HCT116 (cell line): ENCODE measurements around the gene ZDHHC19. TPM values are rescaled to one million over a fixed set of nuclear protein-coding genes. Genes with fewer than 3 reads are reported as not detected.

Experiments used
- ATAC-seq: fragments of 200-7000 bp; cut with Tn5 transposase; 2 replicates; pipeline ENCODE4 v1.9.1; 2020; ENCODE audit warnings: mild to moderate bottlenecking, moderate library complexity
- BruUV-seq: library from RNA; stranded (reverse); fragments of 400-500 nt; replicated peaks from 2 replicates; lab custom pipeline; 2021; lab: Mats Ljungman, UMichigan
- CTCF ChIA-PET: fragments of 300-600 bp; sonication (Branson Sonifier 250); formaldehyde crosslinking; loops from one replicate; lab custom pipeline; 2021; ENCODE audit warnings: antibody characterized with exemption; lab: Charles Lee
- POLR2A ChIA-PET: fragments of 300-600, 350-600 bp; sonication (Branson Sonifier 250); formaldehyde crosslinking; loops from one replicate; lab custom pipeline; 2021; ENCODE audit warnings: antibody characterized with exemption; lab: Charles Lee
- RAD21 ChIA-PET, 2 experiments: fragments of 300-600 bp; sonication (Branson Sonifier 250); formaldehyde crosslinking; loops; one replicate each; lab custom pipeline; 2023; ENCODE audit warnings: low total read pairs in 2 of 2; ENCODE audit not compliant: uncharacterized antibody in 2 of 2, unreplicated experiment in 2 of 2, low non-redundant PET in 1 of 2; lab: Charles Lee
- DNase-seq: peaks from one replicate; pipeline ENCODE4 v3.0.0-alpha.2; 2010; ENCODE audit warnings: low read depth, low spot score
- H2AFZ ChIP-seq: fragments of 200-600 bp; shearing (Covaris generic), sonication (generic); 2 replicates; pipeline ENCODE4 v1.6.1; 2017; ENCODE audit warnings: low read depth, mixed run types, mixed read lengths, antibody characterized with exemption, low read length; ENCODE audit not compliant: poor library complexity, severe bottlenecking
- H3K27ac ChIP-seq: 2 replicates; pipeline ENCODE4 v1.5.1; 2012; ENCODE audit warnings: low read depth, low read length
- H3K27me3 ChIP-seq: fragments of 200-600 bp; sonication (generic); 2 replicates; pipeline ENCODE4 v1.6.1; 2016; ENCODE audit warnings: mixed run types, low read length, mixed read lengths; ENCODE audit not compliant: insufficient read depth
- H3K36me3 ChIP-seq, 2 experiments: fragments of 200-500 bp in 1 of 2; fragments of 200-600 bp in 1 of 2; sonication (Bioruptor generic) in 1 of 2; sonication (generic) in 1 of 2; 2 replicates each; pipeline versions ENCODE4 v1.5.1 to v1.6.1; 2014 to 2016; ENCODE audit warnings: low read length in 2 of 2, inconsistent platforms in 1 of 2, mixed read lengths in 1 of 2, mixed run types in 1 of 2; ENCODE audit not compliant: insufficient read depth in 2 of 2, control insufficient read depth in 1 of 2
- H3K4me1 ChIP-seq, 2 experiments: fragments of 200-600 bp in 1 of 2; sonication (generic) in 1 of 2; 2 replicates each; pipeline versions ENCODE4 v1.5.1 to v1.6.1; 2012 to 2017; ENCODE audit warnings: low read length in 2 of 2, inconsistent platforms in 1 of 2, mild to moderate bottlenecking in 1 of 2, mixed read lengths in 1 of 2, mixed run types in 1 of 2, moderate library complexity in 1 of 2; ENCODE audit not compliant: insufficient read depth in 2 of 2, control insufficient read depth in 1 of 2
- H3K4me2 ChIP-seq: fragments of 200-600 bp; sonication (generic); 2 replicates; pipeline ENCODE4 v1.6.1; 2017; ENCODE audit warnings: mixed run types, low read length, mixed read lengths
- H3K4me3 ChIP-seq, 2 experiments: fragments of 200-600 bp in 1 of 2; sonication (generic) in 1 of 2; replicated peaks in 1 of 2; 2 replicates each; pipeline ENCODE4 v1.5.1; 2011 to 2016; ENCODE audit warnings: low read length in 2 of 2, control low read depth in 1 of 2, low read depth in 1 of 2, mild to moderate bottlenecking in 1 of 2, mixed read lengths in 1 of 2, mixed run types in 1 of 2
- H3K79me2 ChIP-seq: fragments of 200-600 bp; sonication (generic); 2 replicates; pipeline ENCODE4 v1.6.1; 2017; ENCODE audit warnings: mild to moderate bottlenecking, mixed run types, low read length, moderate library complexity, mixed read lengths; ENCODE audit not compliant: insufficient read depth
- H3K9ac ChIP-seq: fragments of 200-600 bp; sonication (generic); 2 replicates; pipeline ENCODE4 v1.6.1; 2016; ENCODE audit warnings: low read length, mixed read lengths
- H3K9me2 ChIP-seq: fragments of 200-600 bp; sonication (generic), shearing (Covaris generic); 2 replicates; pipeline ENCODE4 v1.6.1; 2017; ENCODE audit warnings: mixed run types, mild to moderate bottlenecking, moderate library complexity; ENCODE audit not compliant: insufficient read depth
- H3K9me3 ChIP-seq, 2 experiments: fragments of 200-500 bp in 1 of 2; fragments of 200-600 bp in 1 of 2; sonication (Bioruptor generic) in 1 of 2; sonication (generic) in 1 of 2; 2 replicates each; pipeline ENCODE4 v1.6.1; 2014 to 2017; ENCODE audit warnings: low read length in 2 of 2, mixed read lengths in 2 of 2, inconsistent platforms in 1 of 2, low read depth in 1 of 2, mild to moderate bottlenecking in 1 of 2, mixed run types in 1 of 2, moderate library complexity in 1 of 2; ENCODE audit not compliant: control insufficient read depth in 1 of 2, insufficient read depth in 1 of 2
- H4K20me1 ChIP-seq: fragments of 200-600 bp; sonication (generic), shearing (Covaris generic); 2 replicates; pipeline ENCODE4 v1.6.1; 2017; ENCODE audit warnings: mixed run types, mild to moderate bottlenecking, moderate library complexity; ENCODE audit not compliant: insufficient read depth
- ATF3 ChIP-seq: IDR thresholded peaks from 2 replicates; pipeline ENCODE4 v1.6.1; 2012
- CEBPB ChIP-seq: IDR thresholded peaks from 2 replicates; pipeline ENCODE4 v1.6.1; 2012; ENCODE audit warnings: low read depth
- CTCF ChIP-seq, 3 experiments: fragments of 200-600 bp in 1 of 3; sonication (generic) in 1 of 3; IDR thresholded peaks in 2 of 3; conservative IDR thresholded peaks in 1 of 3; 2 replicates each; pipeline ENCODE4 v1.5.1; 2012 to 2017; ENCODE audit warnings: low read depth in 2 of 3, low read length in 2 of 3, antibody characterized with exemption in 1 of 3, borderline replicate concordance in 1 of 3, control low read depth in 1 of 3, mild to moderate bottlenecking in 1 of 3, mixed read lengths in 1 of 3, mixed run types in 1 of 3, moderate library complexity in 1 of 3; ENCODE audit not compliant: insufficient read depth in 1 of 3
- EGR1 ChIP-seq: IDR thresholded peaks from 2 replicates; pipeline ENCODE4 v1.6.1; 2012; ENCODE audit warnings: low read depth
- ELF1 ChIP-seq: IDR thresholded peaks from 2 replicates; pipeline ENCODE4 v1.6.1; 2012; ENCODE audit warnings: low read depth, borderline replicate concordance
- FOSL1 ChIP-seq: IDR thresholded peaks from 2 replicates; pipeline ENCODE4 v1.6.1; 2012; ENCODE audit warnings: low read depth
- JUND ChIP-seq: IDR thresholded peaks from 2 replicates; pipeline ENCODE4 v1.6.1; 2012
- MAX ChIP-seq: IDR thresholded peaks from 2 replicates; pipeline ENCODE4 v1.6.1; 2012
- POLR2A ChIP-seq: IDR thresholded peaks from 2 replicates; pipeline ENCODE4 v1.7.0; 2011; ENCODE audit warnings: borderline replicate concordance; ENCODE audit not compliant: insufficient read depth, insufficient read length; ENCODE audit errors: extremely low read depth
- POLR2AphosphoS5 ChIP-seq: IDR thresholded peaks from 2 replicates; pipeline ENCODE4 v1.6.1; 2011; ENCODE audit warnings: mild to moderate bottlenecking, low read depth, low read length, moderate library complexity
- RAD21 ChIP-seq: IDR thresholded peaks from 2 replicates; pipeline ENCODE4 v1.6.1; 2012; ENCODE audit warnings: low read depth, mild to moderate bottlenecking
- REST ChIP-seq: IDR thresholded peaks from 2 replicates; pipeline ENCODE4 v1.6.1; 2012; ENCODE audit warnings: low read depth
- SIN3A ChIP-seq: IDR thresholded peaks from 2 replicates; pipeline ENCODE4 v1.6.1; 2012; ENCODE audit warnings: low read depth
- SRF ChIP-seq: IDR thresholded peaks from 2 replicates; pipeline ENCODE4 v1.6.1; 2012; ENCODE audit warnings: low read depth
- TCF7L2 ChIP-seq: IDR thresholded peaks from 2 replicates; pipeline ENCODE4 v1.7.0; 2011; ENCODE audit warnings: borderline replicate concordance, inconsistent platforms; ENCODE audit not compliant: insufficient read depth, insufficient read length; ENCODE audit errors: extremely low read depth
- ZBTB33 ChIP-seq: IDR thresholded peaks from 2 replicates; pipeline ENCODE4 v1.6.1; 2011; ENCODE audit warnings: mild to moderate bottlenecking, low read length, moderate library complexity; ENCODE audit not compliant: insufficient replicate concordance; ENCODE audit errors: extremely low read depth
- ZFX ChIP-seq: fragments of 450-650 bp; IDR thresholded peaks from 2 replicates; pipeline ENCODE4 v1.6.1; 2017
- ZNF274 ChIP-seq: fragments of 200-500 bp; sonication (Bioruptor generic); IDR thresholded peaks from 2 replicates; pipeline ENCODE4 v1.6.1; 2014; ENCODE audit warnings: mild to moderate bottlenecking, low read depth, low read length, inconsistent platforms
- intact Hi-C: fragments of 100-400 bp; cut with micrococcal nuclease; formaldehyde crosslinking; loops from 2 replicates; pipeline ENCODE4 v1.10.0; 2022
- total RNA-seq: library from RNA; stranded (reverse); gene quantifications from one replicate; pipeline ENCODE4 v1.2.1, GENCODE V29; 2021; ENCODE audit not compliant: unreplicated experiment

ZDHHC19 gene
- total RNA-seq, 1 experiment from 2014 or later, result not detected

- TF ChIP-seq MAX (no peak), ELF1 (no peak), POLR2AphosphoS5 (no peak), REST (no peak), TCF7L2 (no peak), ZNF274 (no peak)
Measured at GRCh38 chr3:196181127-196181546, 30.1 kb downstream of the ZDHHC19 start (continued).

- CTCF ChIA-PET, result no interaction called here
- DNase-seq (no peak), ATAC-seq (no peak)
- Histone ChIP-seq H3K9me2 (no peaks in the 10 kb centered on the region), H4K20me1 (no peaks in the 10 kb centered on the region), H3K9ac (no peak overlapping the region), H2AFZ (no peak overlapping the region), H3K4me1 (peaks cover 2 to 9% of the 10 kb centered on the region in 2 experiments; a peak in 3 of 4 replicates), H3K9me3 (no peaks in the 10 kb centered on the region), H3K27ac (no peak overlapping the region), H3K4me2 (no peak overlapping the region), H3K27me3 (no peaks in the 10 kb centered on the region), H3K79me2 (no peaks in the 10 kb centered on the region), H3K4me3 (no peak overlapping the region), H3K36me3 (no peaks in the 10 kb centered on the region)
- TF ChIP-seq POLR2A (no peak), CEBPB (no peak), CTCF (IDR thresholded peaks at IDR 0.05 in 2 of 3, conservative IDR thresholded peaks at IDR 0.05 in 1 of 3; ENCODE audit: borderline replicate concordance in 1 of 3, insufficient read depth in 1 of 3, low read depth in 2 of 3, low read length in 2 of 3) (no peak), SRF (no peak), ZNF274 (no peak), RAD21 (no peak), ZFX (no peak), MAX (no peak), TCF7L2 (no peak), JUND (no peak), ELF1 (no peak), EGR1 (no peak), ATF3 (no peak), FOSL1 (no peak), ZBTB33 (no peak), SIN3A (no peak)
- POLR2A ChIA-PET, result no interaction called here
- no TSS peak for BruUV-seq
- intact Hi-C loops, result no loop called here
- RAD21 ChIA-PET, result no interaction called here
Measured at GRCh38 chr3:196180346-196180745, 30.9 kb downstream of the ZDHHC19 start.
